ENCODE data around the gene COPS9.
A peak's percentile ranks its signal among the peaks of the same experiment; 100 is the strongest.

The COPS9 gene

GRCh38 chr2:240182001-240182400, 45.9 kb upstream of the COPS9 start:
- Histone ChIP-seq H3K27me3 (ENCODE audit: insufficient read depth, low read depth, severe bottlenecking) (no peaks in the 10 kb centered on the region), H3K9me3 (ENCODE audit: severe bottlenecking) (no peaks in the 10 kb centered on the region)
- no peak for DNase-seq

GRCh38 chr2:240179941-240180666, 44.0 kb upstream of the COPS9 start:
- no peak for DNase-seq
- TF ChIP-seq CTCF (IDR thresholded peaks at IDR 0.05; ENCODE audit: low read depth, low read length) = no peak
- no peaks in the 10 kb centered on the region for H3K27me3 ChIP-seq (ENCODE audit: insufficient read depth, low read depth, severe bottlenecking)
- H3K36me3 ChIP-seq = no peaks in the 10 kb centered on the region
- H3K9me3 ChIP-seq (ENCODE audit: severe bottlenecking) = no peaks in the 10 kb centered on the region
- H3K4me3 ChIP-seq (ENCODE audit: low read depth, low read length) = no peak overlapping the region
- H3K27ac ChIP-seq = peak overlapping the region; percentile 26; the same call in 1 of the 2 replicates

More at GRCh38 chr2:240182001-240182400, 45.9 kb upstream of the COPS9 start:
- Histone ChIP-seq H3K4me3 (ENCODE audit: low read depth, low read length) (no peak overlapping the region), H3K27ac (no peak overlapping the region), H3K36me3 (no peaks in the 10 kb centered on the region)
- TF ChIP-seq CTCF (IDR thresholded peaks at IDR 0.05; ENCODE audit: low read depth, low read length) = no peak

- no peak for TF ChIP-seq CTCF (IDR thresholded peaks at IDR 0.05; ENCODE audit: low read depth, low read length)
- Histone ChIP-seq H3K27me3 (ENCODE audit: insufficient read depth, low read depth, severe bottlenecking) (no peaks in the 10 kb centered on the region), H3K36me3 (no peaks in the 10 kb centered on the region), H3K27ac (no peak overlapping the region; the same call in 1 of the 2 replicates), H3K9me3 (ENCODE audit: severe bottlenecking) (no peaks in the 10 kb centered on the region), H3K4me3 (ENCODE audit: low read depth, low read length) (no peak overlapping the region)
- no peak for DNase-seq
These were observed 43.2 kb upstream of the COPS9 start for GRCh38 chr2:240179186-240179815.

GRCh38 chr2:240178564-240178963, 42.5 kb upstream of the COPS9 start:
- Histone ChIP-seq H3K4me3 (ENCODE audit: low read depth, low read length) (no peak overlapping the region), H3K9me3 (ENCODE audit: severe bottlenecking) (no peaks in the 10 kb centered on the region), H3K27ac (no peak overlapping the region), H3K27me3 (ENCODE audit: insufficient read depth, low read depth, severe bottlenecking) (no peaks in the 10 kb centered on the region), H3K36me3 (no peaks in the 10 kb centered on the region)
- TF ChIP-seq CTCF (IDR thresholded peaks at IDR 0.05; ENCODE audit: low read depth, low read length) = peak; percentile 73
- DNase-seq = peak; percentile 69

GRCh38 chr2:240174496-240174895, 38.4 kb upstream of the COPS9 start:
- no peaks in the 10 kb centered on the region for H3K9me3 ChIP-seq (ENCODE audit: severe bottlenecking)
- no peaks in the 10 kb centered on the region for H3K36me3 ChIP-seq
- no peak for TF ChIP-seq CTCF (IDR thresholded peaks at IDR 0.05; ENCODE audit: low read depth, low read length)
- H3K27ac ChIP-seq = no peak overlapping the region
- no peaks in the 10 kb centered on the region for H3K27me3 ChIP-seq (ENCODE audit: insufficient read depth, low read depth, severe bottlenecking)
- no peak overlapping the region for H3K4me3 ChIP-seq (ENCODE audit: low read depth, low read length)
- DNase-seq = no peak
